Stimulated activated CD8-positive, alpha-beta memory T cell treated with anti-CD3 and anti-CD28 coated beads, Interleukin-12 subunit alpha, Interleukin-12 subunit beta, amount 100 ng/mL, for 24 hours (primary cell): ENCODE data around the gene PPP1R16B.

Experiments used
- DNase-seq: peaks from one replicate; pipeline ENCODE4 v3.0.0-alpha.2; 2020; ENCODE audit errors: extremely low read depth

PPP1R16B gene

DNA sequence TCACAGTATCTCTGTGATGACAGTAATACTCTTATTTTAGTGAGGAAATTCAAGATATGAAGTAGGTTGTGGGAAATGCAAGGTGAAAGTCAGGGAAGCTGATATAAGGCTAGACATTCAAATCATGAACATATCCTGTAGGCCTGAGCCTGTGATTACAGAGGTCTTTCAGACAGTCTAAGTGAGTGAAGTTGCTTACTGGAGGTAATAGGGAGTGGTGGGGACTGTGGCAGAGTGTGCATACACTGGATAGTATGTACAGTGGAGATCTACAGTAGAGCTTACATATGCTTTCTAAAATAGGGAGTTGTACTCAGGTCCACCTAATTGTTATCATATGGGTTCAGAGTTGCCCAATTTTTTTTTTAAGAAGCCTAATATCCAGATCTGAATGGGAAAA is 159.8 kb downstream of the PPP1R16B start:
- no peak for DNase-seq

DNA sequence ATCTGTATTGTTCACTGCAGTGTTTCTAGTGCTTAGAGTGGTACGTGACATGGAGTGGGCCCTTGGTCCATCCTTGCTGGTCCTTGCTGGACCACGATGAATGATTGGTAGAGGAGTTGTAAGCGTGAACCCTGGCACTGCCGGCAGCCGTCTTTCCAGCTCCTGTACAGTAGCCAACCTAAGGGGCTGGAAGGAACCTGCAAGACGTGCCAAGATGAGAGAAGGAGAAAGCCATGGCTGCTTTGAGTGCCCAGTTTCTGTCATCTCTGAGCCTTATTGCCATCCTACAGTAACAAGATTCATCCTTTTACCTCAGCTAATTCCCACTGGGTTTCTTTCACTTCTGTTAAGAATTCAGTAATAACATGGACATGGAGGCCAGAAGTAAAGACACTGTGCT is 162.6 kb downstream of the PPP1R16B start:
- no peak for DNase-seq

DNA sequence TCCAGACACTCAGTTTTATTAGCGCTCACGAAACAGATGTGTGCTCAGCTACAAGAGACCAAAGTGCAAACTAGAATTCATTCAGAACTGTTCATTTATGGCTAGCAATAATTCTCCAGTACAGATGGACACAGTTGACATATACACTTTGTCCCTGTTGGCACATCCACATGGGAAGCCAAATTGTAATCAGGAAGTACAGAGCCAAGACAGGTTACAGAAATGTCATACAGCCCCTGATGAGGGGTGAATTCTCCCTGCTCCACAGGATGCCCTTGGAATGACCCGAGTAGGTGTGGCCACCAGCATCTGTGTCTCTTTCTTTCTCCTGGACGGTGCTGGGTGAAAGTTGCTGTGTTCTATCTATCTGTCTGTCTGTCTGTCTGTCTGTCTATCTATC is 164.2 kb downstream of the PPP1R16B start:
- DNase-seq = no peak

DNA sequence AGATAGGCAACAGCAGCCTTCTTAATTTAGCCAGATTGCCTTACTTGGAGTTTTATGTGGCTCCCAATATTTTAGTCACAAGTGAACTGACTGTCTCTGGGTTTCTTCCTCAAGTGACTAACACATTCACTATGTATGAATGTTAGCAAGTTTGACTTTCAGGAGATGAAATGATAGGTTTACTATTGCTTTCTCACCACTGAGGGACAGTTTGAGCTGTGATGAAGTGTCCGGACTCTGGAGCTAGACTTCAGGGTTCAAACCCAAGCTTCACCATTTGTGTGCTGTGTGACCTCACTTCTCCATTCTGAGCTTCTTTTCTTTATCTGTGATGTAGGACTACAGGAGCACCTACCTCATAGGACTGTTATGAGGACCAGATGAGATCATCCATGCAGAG is 164.8 kb downstream of the PPP1R16B start:
- no peak for DNase-seq
